Left lung (tissue), 10 donors: Measurements from ENCODE around the gene ADNP2. TPM values are rescaled to one million over a fixed set of nuclear protein-coding genes. Genes with fewer than 3 reads are reported as not detected.

Experiments used
- ATAC-seq: fragments of 200-7000 bp; cut with Tn5 transposase; one replicate; pipeline ENCODE4 v1.9.1; 2020; ENCODE audit warnings: moderate library complexity
- DNase-seq, 4 donors: peaks; one replicate each; pipeline ENCODE4 v3.0.0-alpha.2; 2013 to 2020
- H3K27ac ChIP-seq, 2 donors: fragments of 200-600 bp; sonication (generic) in 1 of 2; one replicate each; pipeline versions ENCODE4 v1.5.0 to v1.8.0; 2020 to 2021
- H3K27me3 ChIP-seq, 2 donors: fragments of 200-600 bp; sonication (generic) in 1 of 2; one replicate each; pipeline versions ENCODE4 v1.5.0 to v1.8.0; 2020 to 2021
- H3K36me3 ChIP-seq, 2 donors: fragments of 200-600 bp; sonication (generic) in 1 of 2; one replicate each; pipeline versions ENCODE4 v1.5.0 to v1.8.0; 2020 to 2021
- H3K4me1 ChIP-seq, 2 donors: fragments of 200-600 bp; one replicate each; pipeline ENCODE4 v1.8.0; 2021
- H3K4me3 ChIP-seq, 2 donors: fragments of 200-600 bp; sonication (generic) in 1 of 2; one replicate each; pipeline versions ENCODE4 v1.5.0 to v1.8.0; 2020 to 2021; ENCODE audit warnings: mild to moderate bottlenecking in 1 of 2
- H3K9me3 ChIP-seq, 2 donors: fragments of 200-600 bp; sonication (generic) in 1 of 2; one replicate each; pipeline versions ENCODE4 v1.5.0 to v1.8.0; 2020 to 2021
- CTCF ChIP-seq, 2 donors: fragments of 200-600 bp; sonication (generic) in 1 of 2; IDR thresholded peaks; one replicate each; pipeline versions ENCODE4 v1.5.0 to v1.8.0; 2021; ENCODE audit warnings: antibody characterized with exemption in 2 of 2
- intact Hi-C, 2 donors: fragments of 100-400 bp; cut with DNase I; formaldehyde crosslinking; loops; one replicate each; pipeline versions ENCODE4 v1.11.2 to v1.14.2; 2022
- polyA plus RNA-seq, 6 donors: library from polyadenylated mRNA; unstranded; fragments of 120-200 nt; gene quantifications; one replicate each; pipeline ENCODE4 v1.2.1, GENCODE V29; 2013; ENCODE audit not compliant: insufficient read length in 6 of 6
- total RNA-seq, 2 donors: library from RNA; stranded (reverse); fragmentation: NEBNext Ultra II Directional; extraction: Animal tissue kit (Norgen Biotek cat#: 25700); gene quantifications; one replicate each; pipeline ENCODE4 v1.2.1, GENCODE V29; 2021
- donor health status: DM: no; HTN: yes; CAD: no.
- donor health status: DM: no; HTN: no; CAD: no.

ADNP2 gene
- total and polyA plus RNA-seq, 8 donors = 13.5 to 22.6 (median 19.6) TPM

- H3K36me3 ChIP-seq = no peaks in the 10 kb centered on the region
- H3K27ac ChIP-seq = no peak overlapping the region
- no peaks in the 10 kb centered on the region for H3K27me3 ChIP-seq
- intact Hi-C loops = no loop called here
- DNase-seq (no peak), ATAC-seq (no peak)
- no peak for TF ChIP-seq CTCF (IDR thresholded peaks at IDR 0.05)
- no peaks in the 10 kb centered on the region for H3K9me3 ChIP-seq
- H3K4me1 ChIP-seq = no peaks in the 10 kb centered on the region
- no peak overlapping the region for H3K4me3 ChIP-seq
These were observed 70.1 kb downstream of the ADNP2 start for GRCh38 chr18:80178935-80179818.

DNA sequence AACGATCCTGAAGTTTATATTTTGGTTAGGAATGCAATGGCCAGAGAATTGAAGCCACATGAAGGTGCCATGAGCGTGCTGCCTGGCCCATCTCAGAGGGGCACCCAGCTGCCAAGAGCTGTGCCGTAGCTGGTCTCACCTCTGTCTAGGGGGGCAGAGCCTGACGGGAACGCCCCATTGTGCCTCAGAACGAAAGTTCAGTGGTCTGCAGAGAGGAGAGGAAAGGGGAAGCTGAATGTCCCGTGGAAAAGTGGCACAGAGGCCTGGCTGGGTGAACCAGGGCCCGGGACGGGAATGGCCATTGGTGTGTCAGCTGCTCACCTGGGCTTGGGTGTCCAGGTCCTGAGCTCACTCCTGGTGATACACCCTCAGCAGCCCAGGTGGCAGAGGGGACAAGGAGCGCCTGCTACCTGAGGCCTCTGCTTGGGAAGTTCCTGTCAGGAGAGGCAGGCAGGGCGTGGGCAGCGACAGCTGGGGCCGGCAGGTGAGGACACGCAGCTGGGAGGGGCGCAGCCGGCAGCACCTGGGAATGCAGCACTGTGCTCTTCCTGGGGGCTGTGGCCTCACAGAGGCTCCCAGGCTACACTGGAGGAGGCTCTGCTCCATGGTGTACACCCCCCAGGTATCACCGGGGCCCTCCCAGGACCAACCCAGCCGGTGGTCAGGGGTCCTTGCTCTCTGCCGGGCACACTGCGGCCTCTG is 70.9 kb downstream of the ADNP2 start:
- no peak for ATAC-seq
- DNase-seq = peak in 1 of 4 donors; percentile 62
- H3K9me3 ChIP-seq = no peaks in the 10 kb centered on the region
- no peak overlapping the region for H3K27ac ChIP-seq
- intact Hi-C loops = no loop called here
- H3K36me3 ChIP-seq = no peaks in the 10 kb centered on the region
- no peaks in the 10 kb centered on the region for H3K4me1 ChIP-seq
- H3K4me3 ChIP-seq = no peak overlapping the region
- no peak for TF ChIP-seq CTCF (IDR thresholded peaks at IDR 0.05)
- no peaks in the 10 kb centered on the region for H3K27me3 ChIP-seq

GRCh38 chr18:80180778-80181564 is 71.9 kb downstream of the ADNP2 start:
- ATAC-seq (no peak), DNase-seq (peak in 1 of 4 donors; percentile 64)
- no peak for TF ChIP-seq CTCF (IDR thresholded peaks at IDR 0.05)
- H3K4me1 ChIP-seq = no peaks in the 10 kb centered on the region
- no peaks in the 10 kb centered on the region for H3K36me3 ChIP-seq
- intact Hi-C loops = no loop called here
- H3K27ac ChIP-seq = no peak overlapping the region
- H3K4me3 ChIP-seq = no peak overlapping the region
- no peaks in the 10 kb centered on the region for H3K27me3 ChIP-seq
- H3K9me3 ChIP-seq = no peaks in the 10 kb centered on the region

DNA sequence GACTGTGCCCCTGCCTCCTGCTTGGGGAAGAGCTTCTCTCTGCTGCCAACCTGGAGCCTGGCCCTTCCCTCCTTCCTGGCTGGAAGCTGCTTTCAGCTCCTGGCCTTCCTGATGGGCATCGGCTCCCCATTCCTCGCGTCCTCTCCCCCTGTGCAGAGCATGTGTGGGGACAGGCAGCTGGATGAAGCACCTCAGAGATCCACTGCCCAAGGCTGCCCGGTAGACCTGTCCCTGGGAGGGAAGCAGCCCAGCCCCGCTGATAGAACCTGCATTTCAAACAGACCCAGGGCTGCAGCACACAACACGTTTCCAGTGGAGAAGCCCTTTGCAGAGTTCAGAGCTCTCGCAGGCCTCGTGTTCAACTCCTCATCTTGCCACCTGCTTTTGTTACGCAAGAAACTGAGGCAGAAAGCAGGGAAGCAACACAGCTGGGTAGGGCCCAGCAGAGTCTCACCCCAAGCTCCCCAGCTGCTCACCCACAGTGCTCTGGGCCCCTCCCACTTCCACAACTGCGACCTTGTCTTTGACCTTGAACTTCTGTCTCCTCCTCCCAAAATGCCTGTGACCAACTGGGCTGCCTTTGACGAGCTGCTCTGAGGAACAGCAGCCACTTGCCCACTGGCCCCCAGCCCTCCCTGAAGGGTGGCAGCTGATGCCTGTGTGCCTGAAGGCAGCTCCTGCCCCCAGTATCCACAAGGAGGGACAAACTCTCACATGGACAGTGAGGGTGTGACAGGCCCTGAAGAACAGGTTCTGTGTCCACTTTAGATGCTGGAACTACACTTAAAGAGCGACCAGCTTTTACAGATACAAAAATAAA is 72.8 kb downstream of the ADNP2 start:
- DNase-seq = no peak

More for the DNA sequence above, 72.8 kb downstream of the ADNP2 start:
- TF ChIP-seq CTCF (IDR thresholded peaks at IDR 0.05) = no peak
- Histone ChIP-seq H3K9me3 (no peaks in the 10 kb centered on the region), H3K4me1 (no peaks in the 10 kb centered on the region), H3K27me3 (no peaks in the 10 kb centered on the region), H3K36me3 (no peaks in the 10 kb centered on the region), H3K27ac (no peak overlapping the region), H3K4me3 (no peak overlapping the region)
- intact Hi-C loops = no loop called here
- ATAC-seq = no peak
